K562 (cell line): ENCODE data around the gene EIF3K. TPM values are rescaled to one million over a fixed set of nuclear protein-coding genes. Genes with fewer than 3 reads are reported as not detected.
A peak's percentile ranks its signal among the peaks of the same experiment; 100 is the strongest.

Source experiments
- CBX2 ChIP-seq: fragments of 200-600 bp; sonication (generic); IDR thresholded peaks from one replicate; pipeline ENCODE4 v1.6.1; 2012; ENCODE audit warnings: mild to moderate bottlenecking, low read length, inconsistent platforms; ENCODE audit not compliant: insufficient read depth, poor library complexity, severe bottlenecking
- CEBPG ChIP-seq, 3 experiments: fragments of 200-800 bp in 1 of 3; sonication (Bioruptor generic) in 1 of 3; sonication (generic) in 1 of 3; formaldehyde crosslinking in 1 of 3; IDR thresholded peaks in 2 of 3; conservative IDR thresholded peaks in 1 of 3; 2 replicates each; pipeline versions ENCODE4 v1.6.1 to v1.8.0; 2016 to 2022; ENCODE audit warnings: missing compliant biosample characterization in 2 of 3, missing genetic modification characterization in 2 of 3, mild to moderate bottlenecking in 1 of 3, missing genetic modification reagents in 1 of 3
- ELF1 ChIP-seq: fragments of 200-800 bp; sonication (Bioruptor generic); IDR thresholded peaks from 2 replicates; pipeline ENCODE4 v1.6.1; 2016; ENCODE audit warnings: missing genetic modification characterization, missing compliant biosample characterization
- KLF13 ChIP-seq: fragments of 450-650 bp; IDR thresholded peaks from 2 replicates; pipeline ENCODE4 v1.6.1; 2016; ENCODE audit warnings: missing genetic modification characterization, low read depth, mild to moderate bottlenecking, missing compliant biosample characterization, moderate library complexity, borderline replicate concordance
- MEIS2 ChIP-seq: fragments of 450-650 bp; IDR thresholded peaks from 2 replicates; pipeline ENCODE4 v1.6.1; 2014; ENCODE audit warnings: mild to moderate bottlenecking; ENCODE audit not compliant: partially characterized antibody
- MTA2 ChIP-seq: fragments of 450-650 bp; IDR thresholded peaks from 2 replicates; pipeline ENCODE4 v1.6.1; 2016; ENCODE audit warnings: low read depth
- MTA3 ChIP-seq: fragments of 450-650 bp; formaldehyde crosslinking; IDR thresholded peaks from 2 replicates; pipeline ENCODE4 v1.6.1; 2017; ENCODE audit warnings: mild to moderate bottlenecking, borderline replicate concordance
- MYBL2 ChIP-seq, 2 experiments: fragments of 450-650 bp in 1 of 2; sonication (generic) in 1 of 2; formaldehyde crosslinking in 1 of 2; IDR thresholded peaks; 2 replicates each; pipeline versions ENCODE4 v1.6.1 to v1.8.1; 2017 to 2022; ENCODE audit warnings: borderline replicate concordance in 1 of 2, inconsistent platforms in 1 of 2, low read depth in 1 of 2, mild to moderate bottlenecking in 1 of 2, missing genetic modification reagents in 1 of 2, moderate library complexity in 1 of 2
- MYC ChIP-seq, 2 experiments: fragments of 250-450 bp in 1 of 2; sonication (Bioruptor Pico) in 1 of 2; IDR thresholded peaks; 2 replicates each; pipeline versions ENCODE4 v1.5.1 to v1.6.1; 2012 to 2021; ENCODE audit warnings: low read depth in 2 of 2, borderline replicate concordance in 1 of 2, improper control_type of control experiment in 1 of 2, low read length in 1 of 2, mild to moderate bottlenecking in 1 of 2, moderate library complexity in 1 of 2
- SIX5 ChIP-seq, 2 experiments: IDR thresholded peaks; 2 replicates each; pipeline ENCODE4 v1.6.1; 2011; ENCODE audit warnings: low read length in 2 of 2, borderline replicate concordance in 1 of 2, low read depth in 1 of 2, mild to moderate bottlenecking in 1 of 2, moderate library complexity in 1 of 2; ENCODE audit not compliant: insufficient read depth in 1 of 2
- TCF3 ChIP-seq: sonication (generic); formaldehyde crosslinking; IDR thresholded peaks from 2 replicates; pipeline ENCODE4 v1.4.0; 2020; ENCODE audit warnings: mild to moderate bottlenecking, missing genetic modification reagents
- TFAP4 ChIP-seq: sonication (generic); formaldehyde crosslinking; IDR thresholded peaks from 2 replicates; pipeline ENCODE4 v1.8.0; 2022; ENCODE audit warnings: missing genetic modification reagents, mild to moderate bottlenecking, moderate library complexity, borderline replicate concordance
- ZBTB40 ChIP-seq, 2 experiments: fragments of 450-650 bp in 1 of 2; sonication (generic) in 1 of 2; formaldehyde crosslinking in 1 of 2; IDR thresholded peaks; 2 replicates each; pipeline versions ENCODE4 v1.7.1 to v1.9.0; 2016 to 2022; ENCODE audit warnings: inconsistent platforms in 1 of 2, mild to moderate bottlenecking in 1 of 2, missing genetic modification reagents in 1 of 2
- ZBTB7A ChIP-seq: IDR thresholded peaks from 2 replicates; pipeline ENCODE4 v1.6.1; 2011; ENCODE audit warnings: low read depth, mild to moderate bottlenecking, low read length, moderate library complexity, borderline replicate concordance; ENCODE audit not compliant: control insufficient read depth
- polyA plus RNA-seq, 8 experiments: library from polyadenylated mRNA; depleted of rRNA in 4 of 8; stranded (reverse) in 5 of 8; unstranded in 3 of 8; fragments of >200 nt; fragmentation: Nextera tagmentation in 2 of 8; fragmentation: Illumina TruSeq in 1 of 8; extraction: Ambion mirVana in 2 of 8; extraction: Trizol in 1 of 8; gene quantifications; 2 replicates each; pipeline versions ENCODE4 v1.2.1 to v1.2.3, GENCODE V29; 2011 to 2014; ENCODE audit warnings: inconsistent platforms in 1 of 8, missing spikeins in 1 of 8
- total RNA-seq, 7 experiments: library from RNA; depleted of rRNA in 6 of 7; stranded (reverse); fragments of >200 nt in 6 of 7; fragmentation: Illumina TruSeq in 2 of 7; extraction: Trizol in 2 of 7; gene quantifications; 2 replicates each; pipeline versions ENCODE4 v1.2.1 to v1.2.3, GENCODE V29; 2011 to 2021; ENCODE audit warnings: low replicate concordance in 1 of 7

EIF3K gene
- total and polyA plus RNA-seq, 9 of the 15 experiments (the other 6 are each of a cell fraction or from before 2014, with no cell fraction given), result 387 to 1,827 (median 733) TPM

GRCh38 chr19:38664503-38665211 is 45.7 kb downstream of the EIF3K start (continued):
- TF ChIP-seq ZBTB40 (IDR thresholded peaks at IDR 0.05) (peak; percentile 68; the same call in 1 of the 2 replicates), ZBTB40 (CRISPR knock-in tag; IDR thresholded peaks at IDR 0.05) (no peak), MYBL2 (IDR thresholded peaks at IDR 0.05; ENCODE audit: low read depth) (no peak), MYBL2 (CRISPR knock-in tag; IDR thresholded peaks at IDR 0.05; ENCODE audit: borderline replicate concordance) (no peak), MEIS2 (peak; percentile 14), CBX2 (no peak), TCF3 (peak; percentile 73), SIX5 (IDR thresholded peaks at IDR 0.05; ENCODE audit: borderline replicate concordance in 1 of 2, insufficient read depth in 1 of 2, low read depth in 1 of 2, low read length in 2 of 2) (no peak), MTA3 (0 out of 2 replicates have a peak, but pooled peaks have one; percentile 16), MYC (IDR thresholded peaks at IDR 0.05; ENCODE audit: low read depth, low read length) (0 out of 2 replicates have a peak, but pooled peaks have one; percentile 21), MYC (CRISPR knock-in tag; IDR thresholded peaks at IDR 0.05; ENCODE audit: borderline replicate concordance, low read depth) (no peak), KLF13 (no peak), ZBTB7A (0 out of 2 replicates have a peak, but pooled peaks have one; percentile 32), CEBPG (CRISPR knock-in tag; IDR thresholded peaks at IDR 0.05) (peak; percentile 55), CEBPG (tag; conservative IDR thresholded peaks at IDR 0.05 in 1 of 2, IDR thresholded peaks at IDR 0.05 in 1 of 2) (peak; percentile 84 to 87), TFAP4 (CRISPR knock-in tag) (peak; percentile 95), MTA2 (no peak), ELF1 (tag) (peak; percentile 65; the same call in 1 of the 2 replicates)
